H1 (cell line): ENCODE results near the gene SND1. TPM values are rescaled to one million over a fixed set of nuclear protein-coding genes. Genes with fewer than 3 reads are reported as not detected.
A peak's percentile ranks its signal among the peaks of the same experiment; 100 is the strongest.

Experiments used
- CTCF ChIA-PET: fragments of 300-600 bp; sonication (Branson Sonifier 250); formaldehyde crosslinking; loops from one replicate; lab custom pipeline; 2021; ENCODE audit not compliant: partially characterized antibody; lab: Charles Lee
- POLR2A ChIA-PET: fragments of 300-600 bp; sonication (Branson Sonifier 250); formaldehyde crosslinking; loops from one replicate; lab custom pipeline; 2021; ENCODE audit warnings: inconsistent platforms; ENCODE audit not compliant: partially characterized antibody; lab: Charles Lee
- DNase-seq, 2 experiments: peaks; one replicate each; pipeline versions ENCODE4 v3.0.0 to v3.0.0-alpha.2; 2010 to 2022; ENCODE audit warnings: low spot score in 2 of 2, low read depth in 1 of 2, mixed read lengths in 1 of 2
- FAIRE-seq: peaks from 2 replicates; lab custom pipeline; 2011; peaks lifted over from hg19 to GRCh38; lab: Jason Lieb, UNC
- H2AFZ ChIP-seq: 2 replicates; pipeline ENCODE4 v1.8.1; 2012; ENCODE audit warnings: low read length, inconsistent platforms
- H2AK5ac ChIP-seq: 2 replicates; pipeline ENCODE4 v1.6.1; 2013; ENCODE audit warnings: low read depth, low read length
- H2BK120ac ChIP-seq: replicated peaks from 2 replicates; pipeline ENCODE3; 2013; ENCODE audit warnings: low read depth, low read length, inconsistent platforms
- H2BK12ac ChIP-seq: 2 replicates; pipeline ENCODE4 v1.6.1; 2013; ENCODE audit warnings: low read depth, low read length
- H2BK15ac ChIP-seq: 2 replicates; pipeline ENCODE4 v1.6.1; 2013; ENCODE audit warnings: low read length
- H2BK20ac ChIP-seq: 2 replicates; pipeline ENCODE4 v1.6.1; 2013; ENCODE audit warnings: low read length
- H2BK5ac ChIP-seq: 2 replicates; pipeline ENCODE4 v1.6.1; 2013; ENCODE audit warnings: low read depth, low read length
- H3K14ac ChIP-seq: 2 replicates; pipeline ENCODE4 v1.6.1; 2013; ENCODE audit warnings: inconsistent platforms; ENCODE audit not compliant: insufficient read length
- H3K18ac ChIP-seq: 2 replicates; pipeline ENCODE4 v1.6.1; 2013; ENCODE audit warnings: low read length; ENCODE audit errors: extremely low read depth
- H3K23ac ChIP-seq: 2 replicates; pipeline ENCODE4 v1.6.1; 2013; ENCODE audit warnings: inconsistent platforms; ENCODE audit not compliant: insufficient read length
- H3K23me2 ChIP-seq: 2 replicates; pipeline ENCODE4 v1.6.1; 2013; ENCODE audit warnings: low read depth, low read length
- H3K27ac ChIP-seq: 2 replicates; pipeline ENCODE4 v1.6.1; 2011; ENCODE audit warnings: low read depth, low read length, inconsistent platforms
- H3K27me3 ChIP-seq, 4 experiments: replicated peaks in 1 of 4; 1 replicate in 1 of 4; 2 replicates in 3 of 4; pipeline versions ENCODE4 v1.6.1 to v1.8.1; 2011 to 2013; ENCODE audit warnings: low read length in 3 of 4, mild to moderate bottlenecking in 3 of 4, inconsistent platforms in 2 of 4, mixed read lengths in 2 of 4, moderate library complexity in 1 of 4; ENCODE audit not compliant: control insufficient read depth in 3 of 4, insufficient read depth in 3 of 4; ENCODE audit errors: extremely low read depth in 1 of 4
- H3K36me3 ChIP-seq, 4 experiments: 2 replicates each; pipeline versions ENCODE4 v1.6.1 to v1.8.1; 2011 to 2013; ENCODE audit warnings: mild to moderate bottlenecking in 4 of 4, low read length in 3 of 4, moderate library complexity in 2 of 4, control low read depth in 1 of 4, inconsistent platforms in 1 of 4; ENCODE audit not compliant: insufficient read depth in 4 of 4, control insufficient read depth in 2 of 4
- H3K4ac ChIP-seq: replicated peaks from 2 replicates; pipeline ENCODE3; 2013; ENCODE audit warnings: low read length, low read depth, mixed read lengths, inconsistent platforms; ENCODE audit not compliant: insufficient read length
- H3K4me1 ChIP-seq, 4 experiments: replicated peaks in 1 of 4; 1 replicate in 1 of 4; 2 replicates in 3 of 4; pipeline versions ENCODE4 v1.6.1 to v1.8.1; 2011 to 2013; ENCODE audit warnings: low read length in 3 of 4, inconsistent platforms in 2 of 4, mixed read lengths in 1 of 4; ENCODE audit not compliant: insufficient read depth in 4 of 4, control insufficient read depth in 3 of 4
- H3K4me2 ChIP-seq, 2 experiments: 2 replicates each; pipeline versions ENCODE4 v1.6.1 to v1.8.1; 2011 to 2013; ENCODE audit warnings: low read depth in 2 of 2, low read length in 2 of 2, control low read depth in 1 of 2, inconsistent platforms in 1 of 2, mild to moderate bottlenecking in 1 of 2; ENCODE audit not compliant: insufficient read depth in 1 of 2
- H3K4me3 ChIP-seq, 4 experiments: fragments of 200-600, 300-600 bp in 1 of 4; sonication (generic), shearing (Covaris generic), sonication (Bioruptor Twin) in 1 of 4; 2 replicates each; pipeline versions ENCODE4 v1.5.1 to v1.8.1; 2011 to 2016; ENCODE audit warnings: low read length in 4 of 4, low read depth in 3 of 4, control low read depth in 2 of 4, inconsistent platforms in 2 of 4, mild to moderate bottlenecking in 2 of 4, mixed read lengths in 1 of 4, moderate library complexity in 1 of 4; ENCODE audit not compliant: insufficient read depth in 2 of 4; ENCODE audit errors: extremely low read depth in 1 of 4
- H3K56ac ChIP-seq: replicated peaks from 2 replicates; pipeline ENCODE3; 2013; ENCODE audit warnings: low read depth, mild to moderate bottlenecking, mixed read lengths, low read length, inconsistent platforms; ENCODE audit not compliant: insufficient read length
- H3K79me1 ChIP-seq: 2 replicates; pipeline ENCODE4 v1.6.1; 2013; ENCODE audit warnings: low read depth, low read length, control low read depth
- H3K79me2 ChIP-seq, 2 experiments: 2 replicates each; pipeline versions ENCODE4 v1.6.1 to v1.8.1; 2012 to 2013; ENCODE audit warnings: low read length in 2 of 2, mild to moderate bottlenecking in 2 of 2, inconsistent platforms in 1 of 2; ENCODE audit not compliant: insufficient read depth in 2 of 2, control insufficient read depth in 1 of 2
- H3K9ac ChIP-seq, 4 experiments: replicated peaks in 1 of 4; 1 replicate in 1 of 4; 2 replicates in 3 of 4; pipeline versions ENCODE4 v1.6.1 to v1.8.1; 2011 to 2013; ENCODE audit warnings: low read depth in 3 of 4, low read length in 3 of 4, control low read depth in 2 of 4, mild to moderate bottlenecking in 2 of 4, moderate library complexity in 2 of 4, inconsistent platforms in 1 of 4; ENCODE audit errors: extremely low read depth in 1 of 4
- H3K9me3 ChIP-seq, 2 experiments: 2 replicates each; pipeline versions ENCODE4 v1.6.1 to v1.8.1; 2012 to 2013; ENCODE audit warnings: mild to moderate bottlenecking in 2 of 2, moderate library complexity in 2 of 2, control low read depth in 1 of 2, inconsistent platforms in 1 of 2, low read depth in 1 of 2, low read length in 1 of 2, mixed read lengths in 1 of 2; ENCODE audit not compliant: insufficient read depth in 2 of 2
- H4K20me1 ChIP-seq, 2 experiments: replicated peaks in 1 of 2; 2 replicates each; pipeline versions ENCODE3 to v1.8.1; 2011 to 2013; ENCODE audit warnings: inconsistent platforms in 2 of 2, low read length in 2 of 2, mild to moderate bottlenecking in 1 of 2; ENCODE audit not compliant: insufficient read depth in 2 of 2, control insufficient read depth in 1 of 2
- H4K5ac ChIP-seq: 2 replicates; pipeline ENCODE4 v1.6.1; 2013; ENCODE audit warnings: low read length, low read depth, mixed read lengths, inconsistent platforms; ENCODE audit not compliant: insufficient read length
- H4K8ac ChIP-seq: 2 replicates; pipeline ENCODE4 v1.8.0; 2013; ENCODE audit warnings: mild to moderate bottlenecking, moderate library complexity, low read length, inconsistent platforms; ENCODE audit not compliant: insufficient read depth; ENCODE audit errors: extremely low read depth
- H4K91ac ChIP-seq: replicated peaks from 2 replicates; pipeline ENCODE3; 2013; ENCODE audit warnings: low read length, mixed read lengths, inconsistent platforms; ENCODE audit not compliant: insufficient read length
- SP1 ChIP-seq: IDR thresholded peaks from 2 replicates; pipeline ENCODE4 v1.6.1; 2011; ENCODE audit warnings: low read depth, low read length
- SP2 ChIP-seq: IDR thresholded peaks from 2 replicates; pipeline ENCODE4 v1.6.1; 2012; ENCODE audit warnings: mild to moderate bottlenecking, low read length, inconsistent platforms
- WGBS, 2 experiments: shearing (Covaris generic) in 1 of 2; methylation state at CpG; one replicate each; pipeline versions ENCODE4 v1.1.6 to v1.1.7; 2013 to 2015; ENCODE audit warnings: low lambda C conversion rate in 2 of 2, mixed read lengths in 2 of 2, inconsistent platforms in 1 of 2, low coverage in 1 of 2, missing lambda C conversion rate in 1 of 2; ENCODE audit not compliant: insufficient replicate concordance in 2 of 2, insufficient coverage in 1 of 2, insufficient read length in 1 of 2; ENCODE audit errors: extremely low coverage in 1 of 2, missing lambda C conversion rate in 1 of 2; 5-methylcytosine and 5-hydroxymethylcytosine counted together
- polyA plus RNA-seq, 7 experiments: library from polyadenylated mRNA; depleted of rRNA in 3 of 7; stranded (reverse) in 5 of 7; unstranded in 2 of 7; fragments of >200 nt in 5 of 7; fragments of 200-250 nt in 2 of 7; gene quantifications; 1 replicate in 5 of 7; 2 replicates in 1 of 7; 4 replicates in 1 of 7; pipeline versions ENCODE4 v1.2.1 to v1.2.3, GENCODE V29; 2011 to 2013; ENCODE audit warnings: missing spikeins in 2 of 7, mixed read lengths in 2 of 7
- total RNA-seq: library from RNA; stranded (reverse); fragmentation: NEBNext Ultra II Directional; extraction: Animal tissue kit (Norgen Biotek cat#: 25700); gene quantifications from 2 replicates; pipeline ENCODE4 v1.2.1, GENCODE V29; 2021

SND1 gene
- total and polyA plus RNA-seq, 2 of the 8 experiments (the other 6 are each of a cell fraction or from before 2014, with no cell fraction given): 122 to 290 TPM

DNA sequence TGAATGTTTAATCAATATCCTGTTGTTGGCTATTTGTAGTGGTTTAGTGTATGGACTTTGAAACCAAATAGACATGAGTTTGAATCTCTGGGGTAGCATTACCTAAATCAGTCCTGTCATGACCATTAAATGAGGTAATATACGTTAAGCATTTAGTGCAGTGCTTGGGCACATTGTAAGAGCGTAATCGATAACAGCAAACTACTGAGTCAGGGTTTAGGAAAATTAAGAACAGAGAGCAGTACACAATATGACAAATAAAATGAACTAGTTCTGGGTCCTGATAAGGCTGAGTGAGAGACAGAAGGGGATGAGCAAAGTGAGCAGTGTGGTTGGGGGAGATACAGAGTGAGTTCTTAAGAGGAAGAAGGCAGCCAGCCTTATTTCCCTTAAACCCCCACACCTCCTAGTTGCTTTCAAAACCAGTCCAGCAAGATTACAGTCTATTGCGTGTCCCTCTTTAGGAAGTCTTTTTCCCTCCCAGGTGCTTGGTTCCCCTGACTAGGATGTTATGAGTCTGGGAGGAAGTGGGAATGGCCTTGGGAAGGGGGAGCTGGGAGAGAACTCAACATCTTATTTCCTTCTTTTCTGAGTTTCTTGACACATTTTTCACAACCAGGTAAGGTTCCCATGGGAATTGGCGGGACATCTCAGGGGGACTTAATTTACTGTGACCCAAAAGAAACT is 171.0 kb downstream of the SND1 start:
- H3K18ac ChIP-seq: no peak overlapping the region
- peaks cover 0 to 16% (median 9%) of the 10 kb centered on the region in 4 experiments; a peak in 3 of 7 replicates for H3K4me1 ChIP-seq
- no peak overlapping the region for H2BK5ac ChIP-seq
- H3K56ac ChIP-seq: no peak overlapping the region
- H3K23ac ChIP-seq: no peak overlapping the region
- no peak overlapping the region for H2AFZ ChIP-seq
- peak overlapping the region; percentile 42 to 44; a peak in 1 of 4 replicates for H3K4me2 ChIP-seq
- no peak overlapping the region for H2BK20ac ChIP-seq
- no peaks in the 10 kb centered on the region for H3K27me3 ChIP-seq
- no peaks in the 10 kb centered on the region for H3K9me3 ChIP-seq
- ChIA-PET POLR2A (no interaction called here), CTCF (no interaction called here)
- no peak overlapping the region for H3K4ac ChIP-seq
- H3K23me2 ChIP-seq: no peaks in the 10 kb centered on the region
- H4K8ac ChIP-seq: no peak overlapping the region
- no peak overlapping the region for H3K27ac ChIP-seq
- H2BK15ac ChIP-seq: no peak overlapping the region
- H3K9ac ChIP-seq: no peak overlapping the region; a peak in 1 of 7 replicates
- H3K79me1 ChIP-seq: no peaks in the 10 kb centered on the region
- no peak overlapping the region for H3K14ac ChIP-seq
- no peak overlapping the region for H2AK5ac ChIP-seq
- 72% methylated on average over 5 of the region's 5 CpGs; no CpG with 5 or more reads in 1 of the 2 experiments for WGBS, 2 experiments
- DNase-seq (no peak), FAIRE-seq (no peak)
- TF ChIP-seq SP2 (no peak), SP1 (peak; percentile 44; the same call in 1 of the 2 replicates)
- H3K79me2 ChIP-seq: peaks cover 0 to 57% of the 10 kb centered on the region in 2 experiments; a peak in 2 of 4 replicates
- no peak overlapping the region for H4K91ac ChIP-seq
- peaks cover 8 to 14% of the 10 kb centered on the region in 2 experiments for H4K20me1 ChIP-seq
- no peak overlapping the region for H3K4me3 ChIP-seq
- no peak overlapping the region for H4K5ac ChIP-seq
- H3K36me3 ChIP-seq: no peaks in the 10 kb centered on the region
- H2BK120ac ChIP-seq: no peak overlapping the region
- H2BK12ac ChIP-seq: no peak overlapping the region
